Measurements from ENCODE around the gene CHST2. TPM values are rescaled to one million over a fixed set of nuclear protein-coding genes. Genes with fewer than 3 reads are reported as not detected.

The CHST2 gene
- total and polyA plus RNA-seq, 2 donors (not counting 3 experiments of a cell fraction or from before 2014, with no cell fraction given) = 4.3 to 6.5 TPM

DNA sequence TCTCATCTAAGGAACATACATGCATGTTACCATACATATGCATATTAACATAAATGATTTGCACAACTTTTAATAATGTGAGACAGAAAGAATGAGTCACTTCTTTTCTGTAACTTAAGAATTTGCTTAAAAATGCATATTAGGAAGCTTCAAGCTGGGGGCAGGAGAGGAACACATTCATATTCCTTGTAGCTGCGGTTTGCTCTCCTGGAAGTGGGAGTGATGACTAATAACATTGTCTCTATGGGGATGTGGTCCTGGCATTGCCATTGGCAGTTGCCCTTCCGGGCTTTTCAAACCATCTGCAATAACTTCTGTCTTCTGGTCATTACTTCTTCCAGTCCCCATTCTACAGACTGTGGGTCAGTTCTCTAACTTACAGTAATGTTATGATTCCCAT lies 15.6 kb downstream of the CHST2 start:
- H3K9me3 ChIP-seq (replicated peaks; ENCODE audit: control insufficient read depth, insufficient read depth, low read length) = no peaks in the 10 kb centered on the region
- intact Hi-C loops (cut with micrococcal nuclease) (loop anchor here (2.0 kb wide), 1 partner anchor 14 kb away; no protein-coding TSS in a partner anchor), dilution Hi-C loops (cut with MboI; ENCODE audit: extremely low pct_ligation_motif_present, low sequenced_read_pairs) (no loop called here)
- ChIA-PET CTCF (interaction anchor here (0.7 to 2.4 kb wide), 11 partner anchors 9 to 627 kb away, joined by 3 to 19 read pairs (median 3); partner anchors contain the start of gene CHST2), POLR2A (no interaction called here)
- BruUV-seq (replicated peaks) = no TSS peak
- H3K9me1 ChIP-seq (replicated peaks; ENCODE audit: control insufficient read depth, extremely low read depth, insufficient read depth, low read length) = no peaks in the 10 kb centered on the region
- H4K20me1 ChIP-seq (replicated peaks; ENCODE audit: control insufficient read depth, extremely low read depth, insufficient read depth, low read length) = no peaks in the 10 kb centered on the region
- FAIRE-seq (peak; percentile 100), DNase-seq (ENCODE audit: low read depth, low spot score) (peak; percentile 81)
- H3K79me2 ChIP-seq (ENCODE audit: control insufficient read depth, insufficient read depth, low read length) = no peaks in the 10 kb centered on the region
- no peak overlapping the region for H3K4me3 ChIP-seq (replicated peaks in 1 of 3; ENCODE audit: insufficient read depth in 1 of 3, low read depth in 1 of 3, low read length in 3 of 3)
- H3K27me3 ChIP-seq (ENCODE audit: control insufficient read depth in 2 of 2, insufficient read depth in 2 of 2, low read length in 2 of 2) = no peaks in the 10 kb centered on the region
- TF ChIP-seq JUN (IDR thresholded peaks at IDR 0.05; ENCODE audit: borderline replicate concordance, insufficient read depth, insufficient read length, low read depth) (peak; percentile 86), MAX (IDR thresholded peaks at IDR 0.05; ENCODE audit: insufficient read depth, insufficient read length) (no peak), POLR2A (IDR thresholded peaks at IDR 0.05; ENCODE audit: low read depth, low read length) (peak; percentile 56), POLR2AphosphoS5 (IDR thresholded peaks at IDR 0.05; ENCODE audit: insufficient read depth, low read depth, low read length) (peak; percentile 68), FOS (IDR thresholded peaks at IDR 0.05; ENCODE audit: borderline replicate concordance, insufficient read depth, low read length) (peak; percentile 97)
- TF ChIP-seq, protein P1, sequence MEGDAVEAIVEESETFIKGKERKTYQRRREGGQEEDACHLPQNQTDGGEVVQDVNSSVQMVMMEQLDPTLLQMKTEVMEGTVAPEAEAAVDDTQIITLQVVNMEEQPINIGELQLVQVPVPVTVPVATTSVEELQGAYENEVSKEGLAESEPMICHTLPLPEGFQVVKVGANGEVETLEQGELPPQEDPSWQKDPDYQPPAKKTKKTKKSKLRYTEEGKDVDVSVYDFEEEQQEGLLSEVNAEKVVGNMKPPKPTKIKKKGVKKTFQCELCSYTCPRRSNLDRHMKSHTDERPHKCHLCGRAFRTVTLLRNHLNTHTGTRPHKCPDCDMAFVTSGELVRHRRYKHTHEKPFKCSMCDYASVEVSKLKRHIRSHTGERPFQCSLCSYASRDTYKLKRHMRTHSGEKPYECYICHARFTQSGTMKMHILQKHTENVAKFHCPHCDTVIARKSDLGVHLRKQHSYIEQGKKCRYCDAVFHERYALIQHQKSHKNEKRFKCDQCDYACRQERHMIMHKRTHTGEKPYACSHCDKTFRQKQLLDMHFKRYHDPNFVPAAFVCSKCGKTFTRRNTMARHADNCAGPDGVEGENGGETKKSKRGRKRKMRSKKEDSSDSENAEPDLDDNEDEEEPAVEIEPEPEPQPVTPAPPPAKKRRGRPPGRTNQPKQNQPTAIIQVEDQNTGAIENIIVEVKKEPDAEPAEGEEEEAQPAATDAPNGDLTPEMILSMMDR (IDR thresholded peaks at IDR 0.05; ENCODE audit: extremely low read depth in 1 of 2, insufficient read depth in 1 of 2, low read depth in 1 of 2, low read length in 2 of 2) = no peak
- H3K9ac ChIP-seq (replicated peaks; ENCODE audit: extremely low read depth, insufficient read depth, low read length) = no peak overlapping the region
- H3K36me3 ChIP-seq (ENCODE audit: control insufficient read depth in 2 of 2, extremely low read depth in 1 of 2, insufficient read depth in 2 of 2, low read length in 2 of 2) = no peaks in the 10 kb centered on the region
- peak overlapping the region; percentile 19 for H3K27ac ChIP-seq (ENCODE audit: insufficient read depth, low read depth, low read length)
- peaks cover 26% of the 10 kb centered on the region for H3K4me1 ChIP-seq (ENCODE audit: control insufficient read depth, extremely low read depth, insufficient read depth, low read length)
- H3K4me2 ChIP-seq (ENCODE audit: insufficient read depth, low read length) = peak overlapping the region; percentile 54
- H2AFZ ChIP-seq (ENCODE audit: low read depth, low read length) = no peak overlapping the region

All from endothelial cell of umbilical vein (primary cell).